GM10248 (cell line): ENCODE results near the gene PTPN13.

Experiments used
- CTCF ChIA-PET: fragments of 300-600 bp; sonication (Branson Sonifier 250); formaldehyde crosslinking; extraction: SDS; loops from one replicate; lab custom pipeline; 2021; ENCODE audit warnings: antibody characterized with exemption; lab: Yijun Ruan, JAX
- POLR2A ChIA-PET: fragments of 350-650 bp; sonication (Branson Sonifier 250); formaldehyde crosslinking; extraction: SDS; loops from one replicate; lab custom pipeline; 2020; ENCODE audit warnings: antibody characterized with exemption; lab: Yijun Ruan, JAX
- DNase-seq: peaks from one replicate; pipeline ENCODE4 v3.0.0; 2012; ENCODE audit errors: extremely low spot score
- CTCF ChIP-seq: IDR thresholded peaks from 2 replicates; pipeline ENCODE4 v1.5.1; 2012; ENCODE audit warnings: mild to moderate bottlenecking, low read depth; ENCODE audit errors: extremely low read depth, missing control alignments, control extremely low read depth

PTPN13 gene

GRCh38 chr4:86626066-86626465 is 32.0 kb downstream of the PTPN13 start:
- no peak for TF ChIP-seq CTCF
- POLR2A ChIA-PET, result no interaction called here
- no peak for DNase-seq
- CTCF ChIA-PET, result no interaction called here

- TF ChIP-seq CTCF, result no peak
- POLR2A ChIA-PET, result no interaction called here
- CTCF ChIA-PET, result interaction anchor here (0.9 kb wide), 1 partner anchor 17 kb away, joined by 3 read pairs; no protein-coding TSS in a partner anchor
- no peak for DNase-seq
Measured at GRCh38 chr4:86627462-86628135, 33.5 kb downstream of the PTPN13 start.

GRCh38 chr4:86630629-86631028 is 36.5 kb downstream of the PTPN13 start:
- CTCF ChIA-PET, result interaction anchor here (1.1 to 1.8 kb wide), 2 partner anchors 32 to 35 kb away, joined by 3 to 4 read pairs; no protein-coding TSS in a partner anchor
- TF ChIP-seq CTCF, result no peak
- POLR2A ChIA-PET, result no interaction called here
- DNase-seq, result no peak

GRCh38 chr4:86631166-86631565 is 37.1 kb downstream of the PTPN13 start:
- POLR2A ChIA-PET, result no interaction called here
- CTCF ChIA-PET, result interaction anchor here (1.1 to 1.8 kb wide), 2 partner anchors 31 to 36 kb away, joined by 3 to 4 read pairs; no protein-coding TSS in a partner anchor

GRCh38 chr4:86633854-86634253 is 39.7 kb downstream of the PTPN13 start:
- ChIA-PET CTCF (interaction anchor here (0.8 to 1.9 kb wide), 4 partner anchors 9 to 333 kb away, joined by 3 to 6 read pairs (median 4); no protein-coding TSS in a partner anchor), POLR2A (no interaction called here)
- TF ChIP-seq CTCF, result no peak
- no peak for DNase-seq

More at GRCh38 chr4:86631166-86631565, 37.1 kb downstream of the PTPN13 start:
- no peak for DNase-seq
- TF ChIP-seq CTCF, result no peak

GRCh38 chr4:86640469-86640868 is 46.4 kb downstream of the PTPN13 start:
- POLR2A ChIA-PET, result no interaction called here
- no peak for DNase-seq
- no peak for TF ChIP-seq CTCF
- CTCF ChIA-PET, result no interaction called here
